NCI-H345 treated with DMSO at 0.1 percent for 48 hours (cell line): Measurements from ENCODE around the gene PLEKHG3.

ENCODE experiments used
- DNase-seq: peaks from one replicate; lab custom pipeline; 2025; ENCODE audit not compliant: unreplicated experiment; lab: John Stamatoyannopoulos, UW

PLEKHG3 gene

GRCh38 chr14:64779472-64779871 is 75.2 kb downstream of the PLEKHG3 start:
- no peak for DNase-seq

- no peak for DNase-seq
Observed at GRCh38 chr14:64782196-64782595, 78.0 kb downstream of the PLEKHG3 start.

DNA sequence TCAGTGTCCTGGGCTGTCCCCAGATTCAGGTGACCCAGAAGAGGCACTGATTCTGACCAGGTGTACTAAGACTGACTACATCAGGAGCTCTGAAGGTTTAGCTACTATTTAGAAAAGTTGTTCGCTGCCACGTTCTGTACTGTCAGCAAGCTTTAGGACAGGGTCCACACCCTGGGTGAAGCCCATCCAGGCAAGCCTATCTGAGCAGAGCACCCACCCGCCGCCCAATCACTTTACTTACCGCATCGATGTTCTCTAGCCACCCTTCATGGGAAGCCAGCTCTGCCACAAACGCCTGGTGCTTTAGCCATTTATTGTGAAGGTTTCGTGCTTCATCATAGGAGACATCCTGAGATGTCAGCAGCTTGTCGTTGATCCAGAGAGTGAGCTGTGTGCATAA is 79.8 kb downstream of the PLEKHG3 start:
- no peak for DNase-seq

DNA sequence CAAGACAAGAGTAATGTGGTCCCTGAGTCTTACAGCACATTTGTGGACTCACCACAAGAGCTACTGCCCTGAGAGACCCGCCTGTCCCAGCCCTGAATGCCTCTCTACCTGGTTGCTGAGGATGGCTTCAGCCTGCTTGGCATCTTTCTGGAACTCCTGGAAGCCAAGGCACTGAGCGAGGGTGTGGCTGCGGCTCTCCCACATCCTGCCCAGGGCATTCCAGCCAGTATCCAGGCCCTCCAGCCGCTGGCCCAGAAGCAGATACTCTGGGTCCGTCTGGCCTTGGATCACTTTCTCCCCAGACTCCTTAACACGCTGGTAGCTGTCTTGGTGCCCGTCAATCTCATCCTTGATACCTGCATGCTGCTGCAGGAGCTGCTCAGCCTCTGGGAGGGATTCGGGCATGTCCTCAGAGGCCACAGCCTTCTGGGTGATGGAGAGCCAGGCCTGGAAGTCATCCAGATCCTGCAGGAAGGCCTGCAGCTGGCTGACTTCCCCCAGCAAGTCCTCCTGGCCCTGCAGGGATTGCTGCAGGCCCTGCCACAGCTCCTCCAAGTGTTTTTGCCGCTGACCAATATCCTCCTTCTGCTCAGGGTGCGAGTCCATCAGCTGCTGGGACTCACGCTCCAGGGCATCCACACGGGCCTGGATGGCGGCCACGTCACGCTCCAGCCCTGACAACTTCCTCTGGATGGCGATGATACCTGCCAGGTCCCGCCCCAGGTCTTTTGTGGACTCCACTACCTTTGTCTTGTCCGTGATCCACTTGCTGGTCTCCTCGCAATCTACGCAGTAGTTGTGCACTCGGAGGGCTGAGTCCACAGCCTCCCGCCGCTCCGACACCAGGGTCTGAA is 82.3 kb downstream of the PLEKHG3 start:
- DNase-seq: no peak

- DNase-seq: no peak
Observed at GRCh38 chr14:64787619-64788018, 83.4 kb downstream of the PLEKHG3 start.

DNA sequence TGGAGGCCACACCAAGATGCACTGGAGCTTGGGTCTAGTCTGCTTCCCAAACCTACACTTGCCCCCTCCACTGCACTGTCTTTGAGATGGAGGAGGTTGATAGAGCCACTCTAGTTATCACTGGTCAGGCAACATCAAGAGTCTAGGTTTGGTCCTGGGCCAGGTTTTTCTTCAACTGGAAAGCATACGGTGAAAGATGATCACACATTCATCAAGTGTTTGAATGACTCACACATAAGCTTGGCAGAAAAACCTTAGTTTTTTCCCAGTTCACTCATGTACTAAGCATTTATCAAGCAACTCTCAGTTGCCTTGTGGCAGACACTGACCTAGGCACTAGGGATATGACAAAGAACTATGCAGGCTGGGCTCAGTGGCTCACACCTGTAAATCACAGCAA is 84.5 kb downstream of the PLEKHG3 start:
- no peak for DNase-seq

DNA sequence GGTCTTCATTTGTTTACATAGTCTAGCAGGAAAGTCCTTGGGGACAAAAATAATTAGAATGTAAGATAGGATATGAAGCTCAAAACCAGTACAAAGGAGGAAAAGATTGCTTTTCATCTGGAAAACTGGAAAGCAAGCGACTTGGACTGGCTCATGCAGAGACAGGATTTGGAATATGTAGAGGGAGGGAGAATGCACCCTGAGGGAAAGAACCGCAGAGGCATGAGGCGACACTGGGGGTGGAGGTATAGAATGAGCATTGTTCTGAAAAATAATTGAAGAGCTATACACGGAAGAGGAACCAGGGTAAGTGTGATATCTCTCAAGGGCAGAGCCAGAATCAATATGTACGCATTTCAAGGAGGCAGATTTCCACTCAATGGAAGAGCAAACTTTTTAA is 85.5 kb downstream of the PLEKHG3 start:
- DNase-seq: no peak

- DNase-seq: no peak
Observed at GRCh38 chr14:64790478-64790877, 86.3 kb downstream of the PLEKHG3 start.

- no peak for DNase-seq
Observed at GRCh38 chr14:64792231-64792630, 88.0 kb downstream of the PLEKHG3 start.

- DNase-seq: no peak
Observed at GRCh38 chr14:64792871-64793560, 88.8 kb downstream of the PLEKHG3 start.

- DNase-seq: no peak
Observed at GRCh38 chr14:64795211-64795610, 91.0 kb downstream of the PLEKHG3 start.

- no peak for DNase-seq
Observed at GRCh38 chr14:64795921-64796320, 91.7 kb downstream of the PLEKHG3 start.

DNA sequence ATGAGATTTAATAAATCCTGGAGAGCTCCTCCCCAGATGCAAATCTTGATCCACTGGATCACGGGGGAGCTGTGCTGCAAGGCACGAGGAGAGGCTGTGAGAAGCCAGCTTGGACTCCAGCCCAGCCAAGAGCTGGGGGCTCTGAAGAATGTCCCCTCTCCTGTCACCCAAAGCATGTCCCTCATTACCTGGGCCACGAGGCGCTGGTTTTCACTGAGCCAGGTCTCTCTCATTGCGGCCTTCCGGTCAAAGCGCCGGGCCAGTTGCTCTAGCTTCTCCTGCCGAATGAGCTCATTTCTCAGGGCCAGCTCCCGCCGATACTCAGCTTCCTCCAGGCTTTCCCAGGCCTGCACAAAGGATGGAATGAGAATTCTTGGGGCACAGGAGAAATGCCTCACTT is 92.1 kb downstream of the PLEKHG3 start:
- no peak for DNase-seq

- DNase-seq: no peak
Observed at GRCh38 chr14:64799555-64799954, 95.3 kb downstream of the PLEKHG3 start.
